Measurements from ENCODE around the gene RHBDL1.

Gene RHBDL1

GRCh38 chr16:679814-680624 is 4.5 kb downstream of the RHBDL1 start, which contains the start of gene STUB1:
TSS of gene STUB1 (plus strand) at chr16:680410. CDS start at chr16:680526, 116 bp downstream.
- TF ChIP-seq, protein P1, sequence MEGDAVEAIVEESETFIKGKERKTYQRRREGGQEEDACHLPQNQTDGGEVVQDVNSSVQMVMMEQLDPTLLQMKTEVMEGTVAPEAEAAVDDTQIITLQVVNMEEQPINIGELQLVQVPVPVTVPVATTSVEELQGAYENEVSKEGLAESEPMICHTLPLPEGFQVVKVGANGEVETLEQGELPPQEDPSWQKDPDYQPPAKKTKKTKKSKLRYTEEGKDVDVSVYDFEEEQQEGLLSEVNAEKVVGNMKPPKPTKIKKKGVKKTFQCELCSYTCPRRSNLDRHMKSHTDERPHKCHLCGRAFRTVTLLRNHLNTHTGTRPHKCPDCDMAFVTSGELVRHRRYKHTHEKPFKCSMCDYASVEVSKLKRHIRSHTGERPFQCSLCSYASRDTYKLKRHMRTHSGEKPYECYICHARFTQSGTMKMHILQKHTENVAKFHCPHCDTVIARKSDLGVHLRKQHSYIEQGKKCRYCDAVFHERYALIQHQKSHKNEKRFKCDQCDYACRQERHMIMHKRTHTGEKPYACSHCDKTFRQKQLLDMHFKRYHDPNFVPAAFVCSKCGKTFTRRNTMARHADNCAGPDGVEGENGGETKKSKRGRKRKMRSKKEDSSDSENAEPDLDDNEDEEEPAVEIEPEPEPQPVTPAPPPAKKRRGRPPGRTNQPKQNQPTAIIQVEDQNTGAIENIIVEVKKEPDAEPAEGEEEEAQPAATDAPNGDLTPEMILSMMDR (IDR thresholded peaks at IDR 0.05; ENCODE audit: control extremely low read depth, extremely low read depth, low read depth, missing control alignments) = no peak
- ChIA-PET CTCF (interaction anchor here (1.0 to 4.6 kb wide), 6 partner anchors 10 to 87 kb away, joined by 3 to 28 read pairs (median 4); partner anchors contain the start of genes RHOT2 and WDR90), POLR2A (interaction anchor here (0.7 to 1.2 kb wide), 4 partner anchors 11 to 1475 kb away, joined by 3 to 7 read pairs (median 4); partner anchors contain the start of genes RHOT2 and TRAF7)
- peak; percentile 88 for DNase-seq (ENCODE audit: extremely low spot score)

GRCh38 chr16:680625-680945 is 5.1 kb downstream of the RHBDL1 start:
- TF ChIP-seq, protein P1 (IDR thresholded peaks at IDR 0.05; ENCODE audit: control extremely low read depth, extremely low read depth, low read depth, missing control alignments) = no peak
- ChIA-PET POLR2A (interaction anchor here (0.7 to 1.2 kb wide), 3 partner anchors 13 to 1475 kb away, joined by 3 to 7 read pairs (median 4); partner anchors contain the start of genes RHOT2 and TRAF7), CTCF (interaction anchor here (1.0 to 4.6 kb wide), 7 partner anchors 9 to 105 kb away, joined by 3 to 28 read pairs (median 4); partner anchors contain the start of genes RHOT2 and WDR90)
- no peak for DNase-seq (ENCODE audit: extremely low spot score)

DNA sequence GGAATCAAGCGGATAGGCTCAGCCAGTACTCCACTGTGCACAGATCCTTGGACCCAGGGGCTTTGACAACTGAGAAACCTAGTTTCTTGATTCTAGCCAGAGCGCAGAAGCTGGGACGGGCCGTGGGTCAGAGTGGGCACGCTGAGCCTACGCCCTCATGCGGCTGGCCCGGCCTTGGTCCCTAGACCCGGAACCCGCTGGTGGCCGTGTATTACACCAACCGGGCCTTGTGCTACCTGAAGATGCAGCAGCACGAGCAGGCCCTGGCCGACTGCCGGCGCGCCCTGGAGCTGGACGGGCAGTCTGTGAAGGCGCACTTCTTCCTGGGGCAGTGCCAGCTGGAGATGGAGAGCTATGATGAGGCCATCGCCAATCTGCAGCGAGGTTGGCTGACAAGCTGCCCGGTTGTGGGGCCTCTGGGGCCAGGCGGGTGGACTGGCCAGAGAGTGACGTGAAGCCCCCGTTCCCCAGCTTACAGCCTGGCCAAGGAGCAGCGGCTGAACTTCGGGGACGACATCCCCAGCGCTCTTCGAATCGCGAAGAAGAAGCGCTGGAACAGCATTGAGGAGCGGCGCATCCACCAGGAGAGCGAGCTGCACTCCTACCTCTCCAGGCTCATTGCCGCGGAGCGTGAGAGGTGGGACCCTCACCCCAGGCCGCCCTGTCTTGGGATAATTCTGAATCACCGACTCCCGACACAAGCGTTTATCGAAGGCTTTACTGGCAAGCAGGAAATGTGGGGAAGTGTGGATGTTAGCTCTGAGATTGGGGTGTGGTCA is 5.7 kb downstream of the RHBDL1 start:
- TF ChIP-seq, protein P1 (IDR thresholded peaks at IDR 0.05; ENCODE audit: control extremely low read depth, extremely low read depth, low read depth, missing control alignments) = peak; percentile 32
- DNase-seq (ENCODE audit: extremely low spot score) = no peak
- ChIA-PET POLR2A (interaction anchor here (0.7 to 1.2 kb wide), 3 partner anchors 14 to 1474 kb away, joined by 3 to 7 read pairs (median 4); partner anchors contain the start of genes RHOT2 and TRAF7), CTCF (interaction anchor here (0.7 to 4.6 kb wide), 8 partner anchors 13 to 105 kb away, joined by 3 to 28 read pairs (median 4); partner anchors contain the start of genes RHOT2 and WDR90)

GRCh38 chr16:681746-682427 is 6.4 kb downstream of the RHBDL1 start:
- DNase-seq (ENCODE audit: extremely low spot score) = no peak
- POLR2A ChIA-PET = no interaction called here
- TF ChIP-seq, protein P1 (IDR thresholded peaks at IDR 0.05; ENCODE audit: control extremely low read depth, extremely low read depth, low read depth, missing control alignments) = no peak
- CTCF ChIA-PET = interaction anchor here (0.7 to 4.6 kb wide), 5 partner anchors 14 to 104 kb away, joined by 3 to 28 read pairs (median 5); partner anchors contain the start of gene RHOT2

- TF ChIP-seq, protein P1 (IDR thresholded peaks at IDR 0.05; ENCODE audit: control extremely low read depth, extremely low read depth, low read depth, missing control alignments) = no peak
- ChIA-PET POLR2A (no interaction called here), CTCF (interaction anchor here (3.2 kb wide), 1 partner anchor 23 kb away, joined by 12 read pairs; no protein-coding TSS in a partner anchor)
- no peak for DNase-seq (ENCODE audit: extremely low spot score)
These were observed 7.3 kb downstream of the RHBDL1 start for GRCh38 chr16:682493-683395.
